ENCODE results near the gene CAPRIN1.

CAPRIN1 gene

DNA sequence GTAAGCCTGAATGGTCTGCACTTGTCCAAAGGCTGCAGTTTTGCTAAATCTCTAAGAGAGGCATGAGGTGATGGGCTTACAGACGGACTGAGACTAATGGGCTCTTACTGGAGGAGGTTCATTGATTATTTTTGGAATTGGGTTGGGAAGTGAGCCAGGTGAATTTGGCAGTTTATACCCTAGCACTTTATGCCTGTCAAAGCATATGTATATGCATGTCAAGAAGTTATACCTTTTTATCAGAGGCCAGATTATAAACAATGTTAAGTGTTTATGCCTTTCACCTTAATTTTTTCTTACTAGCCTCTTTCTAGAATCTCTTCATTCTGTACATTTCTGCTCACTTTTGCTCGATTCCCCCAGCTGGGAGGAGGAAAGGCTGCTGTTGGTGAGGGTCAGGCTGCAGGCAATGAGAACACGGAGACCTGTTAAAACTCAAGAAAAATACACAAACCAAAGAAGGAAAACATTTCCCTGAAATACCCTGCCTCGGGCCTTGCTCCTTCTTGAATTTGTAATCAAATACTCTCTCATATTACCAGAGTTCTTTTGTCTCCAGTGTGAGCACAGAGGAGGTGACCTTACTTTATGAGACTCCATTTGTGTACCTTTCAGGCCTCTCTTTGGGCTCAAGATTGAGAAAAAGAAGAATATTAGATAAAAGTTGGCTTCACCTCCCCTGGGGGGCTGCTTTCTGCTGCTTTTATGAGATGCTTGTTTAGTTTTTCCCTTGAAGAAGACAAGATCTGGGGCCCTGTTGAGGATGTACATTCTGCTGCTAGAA, 73.5 kb downstream of the CAPRIN1 start:
- Histone ChIP-seq H3K4me3 (ENCODE audit: low read depth, low read length) (no peak overlapping the region), H3K27me3 (ENCODE audit: insufficient read depth, low read depth, severe bottlenecking) (no peaks in the 10 kb centered on the region), H3K36me3 (peaks cover 68% of the 10 kb centered on the region), H3K9me3 (ENCODE audit: severe bottlenecking) (no peaks in the 10 kb centered on the region), H3K27ac (no peak overlapping the region)
- DNase-seq = no peak
- no peak for TF ChIP-seq CTCF (IDR thresholded peaks at IDR 0.05; ENCODE audit: low read depth, low read length)

DNA sequence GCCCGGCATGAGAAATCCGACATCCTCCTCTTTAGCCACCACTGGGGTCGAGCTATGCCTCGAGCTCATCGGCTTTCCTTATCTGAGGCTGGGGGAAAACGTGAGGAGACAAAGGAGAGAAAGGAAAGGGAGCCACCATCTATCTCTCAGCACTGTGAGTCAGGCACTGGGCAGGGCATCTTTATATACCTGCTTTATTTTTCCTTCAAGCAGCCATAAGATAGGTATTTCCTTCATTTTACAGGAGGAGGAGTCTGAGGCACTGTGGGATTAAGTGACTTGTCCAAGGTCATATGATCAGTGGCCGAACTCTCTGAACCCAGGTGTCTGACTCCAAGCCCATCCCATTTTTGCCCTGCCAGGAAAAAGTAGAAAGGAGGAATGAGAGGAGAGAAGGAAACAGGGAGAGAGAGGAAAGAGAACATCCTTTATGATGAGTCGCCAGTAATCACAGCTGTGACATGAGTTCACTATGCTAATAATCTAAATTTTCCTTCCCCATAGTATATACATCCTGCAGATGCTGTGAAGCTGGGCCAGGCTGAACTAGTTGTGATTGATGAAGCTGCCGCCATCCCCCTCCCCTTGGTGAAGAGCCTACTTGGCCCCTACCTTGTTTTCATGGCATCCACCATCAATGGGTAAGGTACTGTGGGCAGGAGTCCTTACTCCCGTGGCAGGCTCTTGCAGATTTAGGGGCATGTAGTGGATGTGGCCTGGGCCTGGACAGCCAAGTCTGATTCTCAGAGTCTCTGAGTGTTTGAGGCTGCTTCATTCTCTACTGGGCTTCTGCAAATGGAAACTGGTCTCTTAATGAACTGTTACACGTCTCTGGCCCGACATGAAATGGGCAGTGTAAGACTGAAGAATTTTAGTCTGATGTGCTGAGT, 75.7 kb downstream of the CAPRIN1 start:
- Histone ChIP-seq H3K4me3 (ENCODE audit: low read depth, low read length) (no peak overlapping the region), H3K27ac (no peak overlapping the region), H3K27me3 (ENCODE audit: insufficient read depth, low read depth, severe bottlenecking) (no peaks in the 10 kb centered on the region), H3K36me3 (peaks cover 76% of the 10 kb centered on the region), H3K9me3 (ENCODE audit: severe bottlenecking) (no peaks in the 10 kb centered on the region)
- DNase-seq = no peak
- TF ChIP-seq CTCF (IDR thresholded peaks at IDR 0.05; ENCODE audit: low read depth, low read length) = no peak

- H3K27me3 ChIP-seq (ENCODE audit: insufficient read depth, low read depth, severe bottlenecking) = no peaks in the 10 kb centered on the region
- no peak for TF ChIP-seq CTCF (IDR thresholded peaks at IDR 0.05; ENCODE audit: low read depth, low read length)
- no peaks in the 10 kb centered on the region for H3K9me3 ChIP-seq (ENCODE audit: severe bottlenecking)
- H3K36me3 ChIP-seq = peaks cover 71% of the 10 kb centered on the region
- DNase-seq = no peak
- no peak overlapping the region for H3K4me3 ChIP-seq (ENCODE audit: low read depth, low read length)
- no peak overlapping the region for H3K27ac ChIP-seq
Observed at GRCh38 chr11:34128824-34129223, 77.3 kb downstream of the CAPRIN1 start.

GRCh38 chr11:34132261-34132965, 80.9 kb downstream of the CAPRIN1 start:
- Histone ChIP-seq H3K36me3 (peaks cover 65% of the 10 kb centered on the region), H3K27ac (no peak overlapping the region), H3K27me3 (ENCODE audit: insufficient read depth, low read depth, severe bottlenecking) (no peaks in the 10 kb centered on the region), H3K9me3 (ENCODE audit: severe bottlenecking) (no peaks in the 10 kb centered on the region), H3K4me3 (ENCODE audit: low read depth, low read length) (no peak overlapping the region)
- no peak for DNase-seq
- no peak for TF ChIP-seq CTCF (IDR thresholded peaks at IDR 0.05; ENCODE audit: low read depth, low read length)

- H3K27ac ChIP-seq = no peak overlapping the region
- no peak for TF ChIP-seq CTCF (IDR thresholded peaks at IDR 0.05; ENCODE audit: low read depth, low read length)
- H3K9me3 ChIP-seq (ENCODE audit: severe bottlenecking) = no peaks in the 10 kb centered on the region
- no peak overlapping the region for H3K4me3 ChIP-seq (ENCODE audit: low read depth, low read length)
- H3K27me3 ChIP-seq (ENCODE audit: insufficient read depth, low read depth, severe bottlenecking) = no peaks in the 10 kb centered on the region
- H3K36me3 ChIP-seq = peaks cover 61% of the 10 kb centered on the region
- DNase-seq = no peak
Observed at GRCh38 chr11:34134765-34135164, 83.2 kb downstream of the CAPRIN1 start.

All from WERI-Rb-1 (cell line).